Keratinocyte (primary cell): Measurements from ENCODE around the gene HS6ST3.

Source experiments
- EZH2 ChIP-seq: IDR thresholded peaks from one replicate; pipeline ENCODE4 v1.6.1; 2012; ENCODE audit warnings: inconsistent platforms, mild to moderate bottlenecking, low read length, moderate library complexity
- TF ChIP-seq, protein P1 (sequence below), 3 experiments: IDR thresholded peaks in 1 of 3; conservative IDR thresholded peaks in 1 of 3; optimal IDR thresholded peaks in 1 of 3; 2 replicates in 2 of 3; 3 replicates in 1 of 3; pipeline versions ENCODE3 to v1.5.1; 2011; ENCODE audit warnings: low read length in 3 of 3, mild to moderate bottlenecking in 3 of 3, moderate library complexity in 2 of 3, control low read depth in 1 of 3, inconsistent platforms in 1 of 3; ENCODE audit not compliant: insufficient read depth in 2 of 3; ENCODE audit errors: extremely low read depth in 1 of 3

- TF ChIP-seq, protein P1, sequence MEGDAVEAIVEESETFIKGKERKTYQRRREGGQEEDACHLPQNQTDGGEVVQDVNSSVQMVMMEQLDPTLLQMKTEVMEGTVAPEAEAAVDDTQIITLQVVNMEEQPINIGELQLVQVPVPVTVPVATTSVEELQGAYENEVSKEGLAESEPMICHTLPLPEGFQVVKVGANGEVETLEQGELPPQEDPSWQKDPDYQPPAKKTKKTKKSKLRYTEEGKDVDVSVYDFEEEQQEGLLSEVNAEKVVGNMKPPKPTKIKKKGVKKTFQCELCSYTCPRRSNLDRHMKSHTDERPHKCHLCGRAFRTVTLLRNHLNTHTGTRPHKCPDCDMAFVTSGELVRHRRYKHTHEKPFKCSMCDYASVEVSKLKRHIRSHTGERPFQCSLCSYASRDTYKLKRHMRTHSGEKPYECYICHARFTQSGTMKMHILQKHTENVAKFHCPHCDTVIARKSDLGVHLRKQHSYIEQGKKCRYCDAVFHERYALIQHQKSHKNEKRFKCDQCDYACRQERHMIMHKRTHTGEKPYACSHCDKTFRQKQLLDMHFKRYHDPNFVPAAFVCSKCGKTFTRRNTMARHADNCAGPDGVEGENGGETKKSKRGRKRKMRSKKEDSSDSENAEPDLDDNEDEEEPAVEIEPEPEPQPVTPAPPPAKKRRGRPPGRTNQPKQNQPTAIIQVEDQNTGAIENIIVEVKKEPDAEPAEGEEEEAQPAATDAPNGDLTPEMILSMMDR (optimal IDR thresholded peaks at IDR 0.05 in 1 of 3, IDR thresholded peaks at IDR 0.05 in 1 of 3, conservative IDR thresholded peaks at IDR 0.05 in 1 of 3; ENCODE audit: extremely low read depth in 1 of 3, insufficient read depth in 2 of 3, low read length in 3 of 3), result no peak
- no peak for TF ChIP-seq EZH2
Observed at GRCh38 chr13:96198038-96198437, 108.1 kb downstream of the HS6ST3 start.
